GM10266 (cell line): ENCODE results near the gene SPDEF.

ENCODE experiments used
- DNase-seq: peaks from one replicate; pipeline ENCODE4 v3.0.0; 2012; ENCODE audit errors: extremely low spot score
- TF ChIP-seq, protein P1 (sequence below): IDR thresholded peaks from 2 replicates; pipeline ENCODE4 v1.5.1; 2012; ENCODE audit warnings: mild to moderate bottlenecking, low read depth; ENCODE audit not compliant: control insufficient read depth, insufficient read depth; ENCODE audit errors: missing control alignments

Gene SPDEF

DNA sequence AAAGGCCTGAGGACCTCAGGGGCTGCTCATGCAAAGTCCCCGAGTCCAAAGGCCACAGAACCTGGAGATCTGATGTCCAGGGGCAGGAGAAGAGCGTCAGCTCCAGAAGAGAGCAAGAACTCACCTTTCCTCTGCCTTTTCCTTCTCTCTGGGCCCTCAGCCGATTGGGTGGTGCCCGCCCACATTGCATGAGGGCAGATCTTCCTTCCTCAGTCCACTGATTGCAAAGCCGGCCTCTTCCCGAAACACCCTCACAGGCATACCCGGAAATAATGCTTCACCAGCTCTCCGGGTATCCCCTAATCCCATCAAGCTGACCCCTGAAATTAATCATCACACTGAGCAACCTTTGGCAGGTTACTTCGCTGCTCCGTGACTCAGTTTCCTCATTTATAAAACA lies 33.4 kb downstream of the SPDEF start:
- TF ChIP-seq, protein P1, sequence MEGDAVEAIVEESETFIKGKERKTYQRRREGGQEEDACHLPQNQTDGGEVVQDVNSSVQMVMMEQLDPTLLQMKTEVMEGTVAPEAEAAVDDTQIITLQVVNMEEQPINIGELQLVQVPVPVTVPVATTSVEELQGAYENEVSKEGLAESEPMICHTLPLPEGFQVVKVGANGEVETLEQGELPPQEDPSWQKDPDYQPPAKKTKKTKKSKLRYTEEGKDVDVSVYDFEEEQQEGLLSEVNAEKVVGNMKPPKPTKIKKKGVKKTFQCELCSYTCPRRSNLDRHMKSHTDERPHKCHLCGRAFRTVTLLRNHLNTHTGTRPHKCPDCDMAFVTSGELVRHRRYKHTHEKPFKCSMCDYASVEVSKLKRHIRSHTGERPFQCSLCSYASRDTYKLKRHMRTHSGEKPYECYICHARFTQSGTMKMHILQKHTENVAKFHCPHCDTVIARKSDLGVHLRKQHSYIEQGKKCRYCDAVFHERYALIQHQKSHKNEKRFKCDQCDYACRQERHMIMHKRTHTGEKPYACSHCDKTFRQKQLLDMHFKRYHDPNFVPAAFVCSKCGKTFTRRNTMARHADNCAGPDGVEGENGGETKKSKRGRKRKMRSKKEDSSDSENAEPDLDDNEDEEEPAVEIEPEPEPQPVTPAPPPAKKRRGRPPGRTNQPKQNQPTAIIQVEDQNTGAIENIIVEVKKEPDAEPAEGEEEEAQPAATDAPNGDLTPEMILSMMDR: no peak
- DNase-seq: no peak

GRCh38 chr6:34521463-34522285 lies 34.5 kb downstream of the SPDEF start:
- TF ChIP-seq, protein P1: no peak
- DNase-seq: no peak

GRCh38 chr6:34520645-34521462 lies 35.3 kb downstream of the SPDEF start:
- TF ChIP-seq, protein P1: no peak
- no peak for DNase-seq

DNA sequence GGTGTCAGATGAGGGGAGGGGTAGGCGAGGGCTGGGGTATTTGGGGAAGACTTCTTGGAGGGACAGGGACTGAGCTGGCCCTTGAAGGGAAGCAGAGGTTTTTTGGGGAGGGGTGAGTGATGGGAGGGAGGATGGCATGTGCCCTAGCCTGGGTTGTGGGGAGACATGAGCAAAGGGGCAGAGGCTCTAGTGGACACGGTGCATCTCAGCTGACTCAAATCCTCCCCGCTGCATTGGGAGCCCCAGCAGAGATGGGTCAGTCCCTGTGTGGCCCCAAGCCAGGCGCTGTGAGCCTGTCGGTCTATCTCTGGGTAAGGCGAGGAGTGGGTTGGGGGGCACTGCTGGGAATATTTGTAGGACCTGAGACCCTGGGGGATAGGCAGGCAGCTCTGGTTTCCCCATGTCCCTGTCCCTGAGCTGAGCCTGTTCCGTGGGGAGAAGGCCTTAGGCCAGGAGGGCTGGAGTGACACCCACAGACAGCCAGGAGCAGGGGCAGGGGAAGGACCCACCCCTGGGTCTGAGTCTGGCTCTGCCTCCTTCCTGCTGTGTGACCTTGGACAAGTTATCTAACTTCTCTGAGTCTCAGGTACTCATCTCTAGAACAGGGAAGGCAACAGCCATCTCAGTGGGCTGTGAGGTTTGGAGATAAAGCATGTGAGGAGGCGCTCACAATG lies 36.0 kb downstream of the SPDEF start:
- TF ChIP-seq, protein P1: no peak
- DNase-seq: no peak

- TF ChIP-seq, protein P1: no peak
- DNase-seq: no peak
These were observed 37.3 kb downstream of the SPDEF start for GRCh38 chr6:34518669-34519365.

GRCh38 chr6:34517966-34518365 lies 38.2 kb downstream of the SPDEF start:
- TF ChIP-seq, protein P1: no peak
- no peak for DNase-seq
